Esophagus muscularis mucosa (tissue), 3 donors: Measurements from ENCODE around the gene UBE4A.

Experiments used
- CTCF ChIP-seq, 3 experiments: fragments of 200-600 bp in 2 of 3; fragments of 450-650 bp in 1 of 3; sonication (generic) in 2 of 3; IDR thresholded peaks; one replicate each; pipeline ENCODE4 v1.5.1; 2017 to 2019; ENCODE audit warnings: antibody characterized with exemption in 3 of 3, mild to moderate bottlenecking in 2 of 3, moderate library complexity in 1 of 3
- POLR2A ChIP-seq: fragments of 450-650 bp; IDR thresholded peaks from one replicate; pipeline ENCODE4 v1.6.1; 2017; ENCODE audit warnings: antibody characterized with exemption, moderate library complexity, mild to moderate bottlenecking, low read depth

GRCh38 chr11:118380571-118380970, 21.2 kb downstream of the UBE4A start:
- TF ChIP-seq POLR2A (no peak), CTCF (IDR thresholded peaks at IDR 0.05) (no peak)
